NK-92 (cell line): Measurements from ENCODE around the gene NOL4L.

Source experiments
- DNase-seq: peaks from one replicate; lab custom pipeline; 2025; ENCODE audit not compliant: unreplicated experiment; lab: John Stamatoyannopoulos, UW

NOL4L gene

GRCh38 chr20:32577657-32578056, 7.5 kb downstream of the NOL4L start:
- no peak for DNase-seq

GRCh38 chr20:32577023-32577422, 8.1 kb downstream of the NOL4L start:
- DNase-seq, result no peak

- no peak for DNase-seq
Observed at GRCh38 chr20:32576560-32576959, 8.6 kb downstream of the NOL4L start.

- no peak for DNase-seq
Observed at GRCh38 chr20:32575805-32576204, 9.3 kb downstream of the NOL4L start.

- no peak for DNase-seq
Observed at GRCh38 chr20:32575227-32575581, 9.9 kb downstream of the NOL4L start.

GRCh38 chr20:32574296-32575226, 10.6 kb downstream of the NOL4L start:
- DNase-seq, result no peak

GRCh38 chr20:32573167-32573851, 11.8 kb downstream of the NOL4L start:
- no peak for DNase-seq

GRCh38 chr20:32572271-32572968, 12.7 kb downstream of the NOL4L start:
- DNase-seq, result no peak

- no peak for DNase-seq
Observed at GRCh38 chr20:32571566-32571965, 13.6 kb downstream of the NOL4L start.

- no peak for DNase-seq
Observed at GRCh38 chr20:32570401-32571190, 14.5 kb downstream of the NOL4L start.

GRCh38 chr20:32569380-32570305, 15.5 kb downstream of the NOL4L start:
- no peak for DNase-seq

GRCh38 chr20:32569018-32569379, 16.1 kb downstream of the NOL4L start:
- DNase-seq, result no peak

- DNase-seq, result no peak
Observed at GRCh38 chr20:32567384-32568178, 17.6 kb downstream of the NOL4L start.

GRCh38 chr20:32566379-32567374, 18.5 kb downstream of the NOL4L start:
- DNase-seq, result no peak

GRCh38 chr20:32565735-32566032, 19.4 kb downstream of the NOL4L start:
- DNase-seq, result no peak

GRCh38 chr20:32564921-32565734, 20.0 kb downstream of the NOL4L start:
- DNase-seq, result no peak

- DNase-seq, result no peak
Observed at GRCh38 chr20:32564440-32564839, 20.7 kb downstream of the NOL4L start.
